DMS79 treated with DMSO at 0.1 percent for 48 hours (cell line): ENCODE measurements around the gene IFI30.

Experiments used
- DNase-seq: peaks from one replicate; lab custom pipeline; 2025; lab: John Stamatoyannopoulos, UW

IFI30 gene

DNA sequence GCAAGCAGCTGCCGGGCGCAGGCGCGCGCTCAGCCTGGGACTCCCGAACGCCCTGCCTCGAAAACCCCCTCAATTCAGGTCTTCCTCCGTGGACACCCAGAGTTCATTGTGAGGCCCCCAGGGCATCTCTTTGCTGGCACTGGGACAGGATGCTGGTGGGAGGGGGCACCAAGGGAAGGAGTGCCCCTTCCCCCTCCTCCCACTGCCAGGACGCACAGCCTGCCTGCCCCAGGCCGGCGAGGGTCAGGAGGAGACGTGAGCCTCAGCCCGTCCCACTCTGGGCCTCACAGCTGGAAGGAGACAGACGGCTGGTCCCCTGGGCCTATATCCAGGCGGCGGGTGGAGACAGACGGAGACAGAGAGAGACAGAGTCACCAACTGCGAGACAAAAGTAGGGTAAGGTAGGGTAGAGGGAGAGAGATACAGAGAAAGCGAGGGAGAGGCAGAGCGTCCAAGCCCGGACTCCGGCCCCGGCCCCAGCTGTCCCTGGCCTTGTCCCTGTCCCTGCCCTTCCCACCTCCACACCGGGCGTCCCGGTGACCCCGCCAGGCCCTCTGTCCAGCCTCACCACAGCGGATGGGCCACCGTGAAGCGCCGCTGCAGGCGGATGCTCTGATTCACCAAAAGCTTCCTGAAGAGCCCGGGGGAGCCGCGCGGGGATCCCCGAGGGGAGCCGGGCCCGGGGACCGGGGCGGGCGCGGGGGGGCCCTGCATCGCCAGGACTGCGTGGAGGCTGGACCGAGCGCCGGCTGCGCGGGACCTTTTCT, 52.3 kb downstream of the IFI30 start, which contains the start of gene PDE4C:
TSS of gene PDE4C (minus strand) at position 737 of the 767 bp plus-strand sequence. CDS start at position 714, 23 bp downstream.
- DNase-seq: no peak

DNA sequence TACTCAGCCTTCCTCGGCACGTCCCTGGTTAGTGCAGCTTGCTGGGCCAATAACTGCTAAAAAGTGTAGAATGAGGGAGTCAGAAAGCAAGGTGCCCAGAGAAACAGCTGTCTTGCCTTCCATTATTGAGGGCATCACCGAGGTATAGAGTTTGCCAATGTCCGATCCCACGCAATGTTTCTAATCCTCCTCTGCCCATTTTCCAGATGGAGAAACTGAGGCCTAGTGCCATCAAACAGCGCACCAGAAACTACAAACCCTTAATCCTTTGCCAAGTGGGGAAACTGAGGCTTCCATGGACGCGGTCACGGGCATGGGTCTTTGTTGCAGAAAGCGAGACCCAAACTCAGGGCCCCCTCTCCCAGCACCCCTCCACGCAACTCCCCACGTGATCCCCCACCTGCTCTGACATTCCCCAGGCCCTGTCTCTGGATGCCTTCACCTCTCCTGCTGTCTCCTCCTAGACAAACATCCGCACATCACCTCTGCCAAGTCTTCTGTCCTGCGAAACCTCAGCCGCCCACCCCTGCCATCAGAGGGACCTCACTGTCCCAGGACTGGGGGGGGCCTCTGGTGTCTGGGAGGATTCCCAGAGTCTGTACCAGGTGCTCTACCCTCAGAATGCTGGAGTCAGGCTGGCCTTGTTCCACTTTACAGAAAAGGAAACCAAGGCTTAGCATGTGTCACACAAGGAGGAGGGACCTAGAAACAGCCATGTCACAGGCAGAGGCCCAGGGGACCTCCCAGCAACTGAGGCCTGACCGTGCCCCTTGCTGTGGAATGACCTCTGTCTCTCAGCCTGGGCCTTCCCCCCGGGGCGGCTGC, 53.6 kb downstream of the IFI30 start:
- no peak for DNase-seq
